ENCODE data around the gene EFCC1. TPM values are rescaled to one million over a fixed set of nuclear protein-coding genes. Genes with fewer than 3 reads are reported as not detected.

EFCC1 gene
- total and polyA plus RNA-seq, 2 donors from 2014 or later, result 2.4 to 3.7 TPM

DNA sequence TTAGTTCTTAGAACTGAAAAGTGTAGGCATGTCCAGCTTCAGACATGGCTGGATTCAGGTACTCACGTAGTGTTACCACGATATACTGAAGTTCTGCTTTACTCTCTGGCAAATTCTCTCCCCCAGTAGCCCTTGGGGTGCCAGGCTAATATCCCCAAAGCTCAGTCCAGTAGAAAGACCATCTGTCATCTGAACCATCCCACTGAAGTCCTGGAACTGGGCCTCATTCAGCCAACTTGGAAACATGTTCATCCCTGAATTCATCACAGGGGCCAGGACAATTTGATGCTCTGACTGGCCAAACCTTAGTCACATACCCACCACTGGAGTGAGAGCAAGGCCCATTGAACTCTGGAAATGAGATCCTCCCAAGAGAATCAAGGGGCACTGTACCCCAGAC is 8.2 kb downstream of the EFCC1 start:
- intact Hi-C loops (cut with DNase I), result no loop called here
- no peaks in the 10 kb centered on the region for H3K36me3 ChIP-seq (ENCODE audit: control insufficient read depth in 2 of 3, insufficient read depth in 3 of 3, low read length in 3 of 3)
- no peak overlapping the region for H3K27ac ChIP-seq (ENCODE audit: low read depth in 2 of 2, low read length in 2 of 2)
- peaks cover 7% of the 10 kb centered on the region for H3K27me3 ChIP-seq (ENCODE audit: control insufficient read depth, insufficient read depth, low read length)
- FAIRE-seq (no peak), DNase-seq (no peak)
- no peak overlapping the region for H3K4me3 ChIP-seq (ENCODE audit: low read length in 3 of 3)
- TF ChIP-seq, protein P1, sequence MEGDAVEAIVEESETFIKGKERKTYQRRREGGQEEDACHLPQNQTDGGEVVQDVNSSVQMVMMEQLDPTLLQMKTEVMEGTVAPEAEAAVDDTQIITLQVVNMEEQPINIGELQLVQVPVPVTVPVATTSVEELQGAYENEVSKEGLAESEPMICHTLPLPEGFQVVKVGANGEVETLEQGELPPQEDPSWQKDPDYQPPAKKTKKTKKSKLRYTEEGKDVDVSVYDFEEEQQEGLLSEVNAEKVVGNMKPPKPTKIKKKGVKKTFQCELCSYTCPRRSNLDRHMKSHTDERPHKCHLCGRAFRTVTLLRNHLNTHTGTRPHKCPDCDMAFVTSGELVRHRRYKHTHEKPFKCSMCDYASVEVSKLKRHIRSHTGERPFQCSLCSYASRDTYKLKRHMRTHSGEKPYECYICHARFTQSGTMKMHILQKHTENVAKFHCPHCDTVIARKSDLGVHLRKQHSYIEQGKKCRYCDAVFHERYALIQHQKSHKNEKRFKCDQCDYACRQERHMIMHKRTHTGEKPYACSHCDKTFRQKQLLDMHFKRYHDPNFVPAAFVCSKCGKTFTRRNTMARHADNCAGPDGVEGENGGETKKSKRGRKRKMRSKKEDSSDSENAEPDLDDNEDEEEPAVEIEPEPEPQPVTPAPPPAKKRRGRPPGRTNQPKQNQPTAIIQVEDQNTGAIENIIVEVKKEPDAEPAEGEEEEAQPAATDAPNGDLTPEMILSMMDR (IDR thresholded peaks at IDR 0.05; ENCODE audit: borderline replicate concordance, extremely low read depth, insufficient read depth), result no peak
- H3K4me1 ChIP-seq (ENCODE audit: control insufficient read depth in 2 of 3, insufficient read depth in 2 of 3, low read depth in 1 of 3, low read length in 3 of 3), result peaks cover 0 to 8% (median 0%) of the 10 kb centered on the region in 3 donors
- H3K9me3 ChIP-seq (ENCODE audit: control insufficient read depth in 2 of 3, insufficient read depth in 1 of 3, low read length in 3 of 3), result no peaks in the 10 kb centered on the region
- H3K9ac ChIP-seq (ENCODE audit: low read length in 3 of 3), result no peak overlapping the region

DNA sequence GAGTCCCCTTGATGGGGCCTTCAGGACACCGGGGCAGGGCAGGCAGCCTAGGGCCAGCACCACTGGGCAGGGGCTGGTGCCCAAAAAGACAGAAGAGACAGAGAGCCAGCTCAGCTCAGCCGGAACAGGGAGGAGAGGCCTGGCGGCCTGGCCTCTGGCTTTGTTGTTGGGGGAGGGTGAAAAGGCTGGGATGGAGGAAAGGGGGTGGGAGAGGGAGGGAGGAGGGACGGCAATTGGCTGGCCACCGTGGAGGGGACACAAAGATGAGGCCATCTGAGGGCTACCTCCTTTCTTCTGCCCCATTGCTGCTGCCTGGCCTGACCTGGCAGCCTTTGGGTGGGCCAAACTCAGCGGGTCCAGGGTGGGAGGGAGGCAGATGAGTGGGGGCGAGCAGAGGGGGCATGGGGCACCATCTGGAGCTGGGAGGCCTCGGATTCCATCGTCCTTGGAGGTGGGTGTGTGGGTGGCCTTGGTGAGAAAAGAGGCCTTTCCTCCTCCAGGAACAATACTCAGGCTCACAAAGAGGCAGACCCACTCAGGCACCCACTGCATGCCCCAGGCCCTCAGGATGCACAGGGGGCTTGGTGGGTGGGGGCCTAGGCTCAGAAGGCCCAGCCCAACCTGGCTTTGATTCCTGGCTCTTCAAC is 9.3 kb downstream of the EFCC1 start:
- peaks cover 0 to 4% (median 0%) of the 10 kb centered on the region in 3 donors for H3K4me1 ChIP-seq (ENCODE audit: control insufficient read depth in 2 of 3, insufficient read depth in 2 of 3, low read depth in 1 of 3, low read length in 3 of 3)
- intact Hi-C loops (cut with DNase I), result no loop called here

DNA sequence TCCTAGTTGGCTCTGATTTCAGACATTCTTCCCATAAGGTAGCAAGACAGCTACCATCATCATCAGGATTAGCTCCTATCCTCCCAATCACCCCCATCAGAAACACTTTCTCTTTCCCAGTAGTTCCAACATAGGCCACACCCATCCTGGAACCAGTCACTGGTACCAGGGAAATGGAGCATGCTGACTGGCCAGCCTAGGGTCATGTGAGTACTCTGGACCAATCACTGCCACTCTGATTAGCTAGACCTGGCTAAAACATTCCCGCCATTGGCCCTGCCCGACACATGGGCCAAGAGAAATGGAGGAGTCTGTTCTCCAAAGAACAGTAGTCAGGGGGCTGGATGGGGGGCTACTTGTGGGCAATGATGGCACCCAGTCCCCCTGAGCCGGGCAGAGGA is 12.4 kb downstream of the EFCC1 start:
- Histone ChIP-seq H3K36me3 (ENCODE audit: control insufficient read depth in 2 of 3, insufficient read depth in 3 of 3, low read length in 3 of 3) (peaks cover 0 to 3% (median 0%) of the 10 kb centered on the region in 3 donors), H3K27ac (ENCODE audit: low read depth in 2 of 2, low read length in 2 of 2) (no peak overlapping the region), H3K9me3 (ENCODE audit: control insufficient read depth in 2 of 3, insufficient read depth in 1 of 3, low read length in 3 of 3) (no peaks in the 10 kb centered on the region), H3K27me3 (ENCODE audit: control insufficient read depth, insufficient read depth, low read length) (no peaks in the 10 kb centered on the region), H3K4me1 (ENCODE audit: control insufficient read depth in 2 of 3, insufficient read depth in 2 of 3, low read depth in 1 of 3, low read length in 3 of 3) (peaks cover 0 to 7% (median 5%) of the 10 kb centered on the region in 3 donors), H3K4me3 (ENCODE audit: low read length in 3 of 3) (no peak overlapping the region), H3K9ac (ENCODE audit: low read length in 3 of 3) (no peak overlapping the region)
- TF ChIP-seq, protein P1 (IDR thresholded peaks at IDR 0.05; ENCODE audit: borderline replicate concordance, extremely low read depth, insufficient read depth), result no peak
- intact Hi-C loops (cut with DNase I), result no loop called here
- FAIRE-seq (no peak), DNase-seq (peak in 1 of 5 donors; percentile 48)

More for the DNA sequence above, 9.3 kb downstream of the EFCC1 start:
- Histone ChIP-seq H3K27me3 (ENCODE audit: control insufficient read depth, insufficient read depth, low read length) (no peaks in the 10 kb centered on the region), H3K27ac (ENCODE audit: low read depth in 2 of 2, low read length in 2 of 2) (no peak overlapping the region), H3K4me3 (ENCODE audit: low read length in 3 of 3) (no peak overlapping the region), H3K9ac (ENCODE audit: low read length in 3 of 3) (no peak overlapping the region), H3K9me3 (ENCODE audit: control insufficient read depth in 2 of 3, insufficient read depth in 1 of 3, low read length in 3 of 3) (no peaks in the 10 kb centered on the region), H3K36me3 (ENCODE audit: control insufficient read depth in 2 of 3, insufficient read depth in 3 of 3, low read length in 3 of 3) (no peaks in the 10 kb centered on the region)
- TF ChIP-seq, protein P1 (IDR thresholded peaks at IDR 0.05; ENCODE audit: borderline replicate concordance, extremely low read depth, insufficient read depth), result no peak
- DNase-seq (peak in 2 of 5 donors; percentile 50 to 51), FAIRE-seq (no peak)
